Upper lobe of left lung (tissue), 6 donors: ENCODE data around the gene RASSF1. TPM values are rescaled to one million over a fixed set of nuclear protein-coding genes. Genes with fewer than 3 reads are reported as not detected.

Experiments used
- ATAC-seq, 2 donors: fragments of 200-7000 bp; cut with Tn5 transposase; one replicate each; pipeline ENCODE4 v1.9.1; 2022; ENCODE audit warnings: mild to moderate bottlenecking in 2 of 2, moderate library complexity in 2 of 2; ENCODE audit not compliant: low FRiP score in 2 of 2
- DNase-seq, 2 donors: peaks; one replicate each; pipeline ENCODE4 v3.0.0-alpha.2; 2019 to 2020
- H3K27ac ChIP-seq, 4 donors: fragments of 200-600 bp; sonication (generic); one replicate each; pipeline ENCODE4 v1.5.1; 2016 to 2019
- H3K27me3 ChIP-seq, 4 donors: fragments of 200-600 bp; sonication (generic); one replicate each; pipeline ENCODE4 v1.5.1; 2017 to 2019
- H3K36me3 ChIP-seq, 4 donors: fragments of 200-600 bp; sonication (generic); one replicate each; pipeline ENCODE4 v1.5.1; 2016 to 2019
- H3K4me1 ChIP-seq, 4 donors: fragments of 200-600 bp; sonication (generic); one replicate each; pipeline ENCODE4 v1.5.1; 2018 to 2019
- H3K4me3 ChIP-seq, 4 donors: fragments of 200-600 bp; sonication (generic); one replicate each; pipeline ENCODE4 v1.5.1; 2017 to 2019; ENCODE audit warnings: mild to moderate bottlenecking in 2 of 4, moderate library complexity in 1 of 4
- H3K9me3 ChIP-seq, 4 donors: fragments of 200-600 bp; sonication (generic); one replicate each; pipeline ENCODE4 v1.5.1; 2018 to 2019
- EP300 ChIP-seq, 4 donors: sonication (generic); formaldehyde crosslinking; IDR thresholded peaks; one replicate each; pipeline ENCODE4 v1.5.1; 2017; ENCODE audit warnings: antibody characterized with exemption in 4 of 4, control low read depth in 2 of 4
- POLR2A ChIP-seq, 4 donors: fragments of 450-650 bp; IDR thresholded peaks; one replicate each; pipeline ENCODE4 v1.5.1; 2016 to 2017; ENCODE audit warnings: antibody characterized with exemption in 4 of 4, mild to moderate bottlenecking in 2 of 4
- POLR2AphosphoS5 ChIP-seq, 2 donors: sonication (generic); formaldehyde crosslinking; IDR thresholded peaks; one replicate each; pipeline ENCODE4 v1.5.1; 2017; ENCODE audit warnings: antibody characterized with exemption in 2 of 2
- WGBS, 2 donors: methylation state at CpG; one replicate each; pipeline ENCODE4 v1.1.5; 2017 to 2018; 5-methylcytosine and 5-hydroxymethylcytosine counted together
- total RNA-seq, 6 donors: library from RNA; depleted of rRNA in 4 of 6; stranded (reverse); fragments of >200 nt in 4 of 6; gene quantifications; one replicate each; pipeline versions ENCODE4 v1.1.0 to v1.2.1, GENCODE V29; 2016 to 2021
- TF ChIP-seq, protein P1 (sequence below), 6 experiments: fragments of 450-650 bp in 4 of 6; fragments of 200-600 bp in 2 of 6; sonication (generic) in 2 of 6; IDR thresholded peaks; one replicate each; pipeline ENCODE4 v1.5.1; 2016 to 2019; ENCODE audit warnings: antibody characterized with exemption in 6 of 6
- donor health status: DM: no; HTN: no; CAD: no; lungs with moderate emphysema.
- donor health status: DM: no; HTN: yes; CAD: no; lungs with severe emphysema.

The RASSF1 gene
- total RNA-seq, 6 donors from 2014 or later = 42.7 to 78.9 (median 47.7) TPM

GRCh38 chr3:50373146-50374051, 32.8 kb upstream of the RASSF1 start:
- 51 to 58% methylated on average over 8 to 12 of the region's 12 CpGs for WGBS, 2 donors
- H3K9me3 ChIP-seq = no peaks in the 10 kb centered on the region

GRCh38 chr3:50372349-50372748, 31.7 kb upstream of the RASSF1 start:
- Histone ChIP-seq H3K36me3 (peaks cover 0 to 25% (median under 1%) of the 10 kb centered on the region in 4 donors), H3K9me3 (no peaks in the 10 kb centered on the region), H3K27ac (no peak overlapping the region), H3K27me3 (no peaks in the 10 kb centered on the region), H3K4me3 (no peak overlapping the region), H3K4me1 (no peaks in the 10 kb centered on the region)
- TF ChIP-seq, protein P1, sequence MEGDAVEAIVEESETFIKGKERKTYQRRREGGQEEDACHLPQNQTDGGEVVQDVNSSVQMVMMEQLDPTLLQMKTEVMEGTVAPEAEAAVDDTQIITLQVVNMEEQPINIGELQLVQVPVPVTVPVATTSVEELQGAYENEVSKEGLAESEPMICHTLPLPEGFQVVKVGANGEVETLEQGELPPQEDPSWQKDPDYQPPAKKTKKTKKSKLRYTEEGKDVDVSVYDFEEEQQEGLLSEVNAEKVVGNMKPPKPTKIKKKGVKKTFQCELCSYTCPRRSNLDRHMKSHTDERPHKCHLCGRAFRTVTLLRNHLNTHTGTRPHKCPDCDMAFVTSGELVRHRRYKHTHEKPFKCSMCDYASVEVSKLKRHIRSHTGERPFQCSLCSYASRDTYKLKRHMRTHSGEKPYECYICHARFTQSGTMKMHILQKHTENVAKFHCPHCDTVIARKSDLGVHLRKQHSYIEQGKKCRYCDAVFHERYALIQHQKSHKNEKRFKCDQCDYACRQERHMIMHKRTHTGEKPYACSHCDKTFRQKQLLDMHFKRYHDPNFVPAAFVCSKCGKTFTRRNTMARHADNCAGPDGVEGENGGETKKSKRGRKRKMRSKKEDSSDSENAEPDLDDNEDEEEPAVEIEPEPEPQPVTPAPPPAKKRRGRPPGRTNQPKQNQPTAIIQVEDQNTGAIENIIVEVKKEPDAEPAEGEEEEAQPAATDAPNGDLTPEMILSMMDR (IDR thresholded peaks at IDR 0.05) = no peak
- WGBS, 2 donors = 60 to 79% methylated on average over 7 to 8 of the region's 8 CpGs
- DNase-seq = no peak
- ATAC-seq = no peak

More at GRCh38 chr3:50373146-50374051, 32.8 kb upstream of the RASSF1 start:
- Histone ChIP-seq H3K4me3 (no peak overlapping the region), H3K36me3 (peaks cover 0 to 35% (median 2%) of the 10 kb centered on the region in 4 donors), H3K27me3 (no peaks in the 10 kb centered on the region), H3K27ac (no peak overlapping the region), H3K4me1 (no peaks in the 10 kb centered on the region)
- ATAC-seq (no peak), DNase-seq (no peak)
- TF ChIP-seq POLR2AphosphoS5 (IDR thresholded peaks at IDR 0.05) (no peak), EP300 (IDR thresholded peaks at IDR 0.05) (no peak), POLR2A (IDR thresholded peaks at IDR 0.05) (no peak)
- TF ChIP-seq, protein P1 (IDR thresholded peaks at IDR 0.05) = no peak

DNA sequence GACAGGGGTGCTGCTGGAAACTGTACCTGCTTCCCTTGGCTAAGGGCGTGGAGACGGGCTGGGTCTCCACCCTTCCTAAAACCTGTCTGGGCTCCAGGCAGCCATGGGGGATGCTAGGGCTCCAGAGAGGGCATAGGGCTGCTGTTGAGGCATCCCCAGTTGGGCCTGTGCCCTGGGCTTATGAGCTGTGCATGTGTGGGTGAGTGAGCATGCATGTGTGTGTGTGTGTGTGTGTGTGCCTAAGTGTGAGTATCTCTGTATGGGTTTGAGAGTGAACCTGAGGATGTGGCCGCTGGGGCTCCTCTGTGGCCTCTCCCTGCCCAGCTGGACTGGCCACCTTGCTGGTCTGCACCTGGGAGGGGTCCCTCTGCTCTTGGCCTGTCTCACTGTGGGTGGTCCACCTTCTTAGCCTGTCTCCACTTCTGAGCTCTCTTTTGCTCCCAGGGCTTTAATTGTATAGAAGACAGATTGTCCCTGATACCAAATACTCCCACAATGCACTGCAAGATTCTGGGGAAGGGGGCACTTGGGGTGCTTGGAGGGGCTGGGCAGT, 30.6 kb upstream of the RASSF1 start:
- WGBS, 2 donors = 88 to 91% methylated on average over 2 to 3 of the region's 3 CpGs
- Histone ChIP-seq H3K27me3 (no peaks in the 10 kb centered on the region), H3K36me3 (peaks cover 0 to 20% (median 4%) of the 10 kb centered on the region in 4 donors), H3K9me3 (no peaks in the 10 kb centered on the region), H3K27ac (no peak overlapping the region), H3K4me3 (no peak overlapping the region), H3K4me1 (no peaks in the 10 kb centered on the region)
- no peak for ATAC-seq
- no peak for TF ChIP-seq POLR2A (IDR thresholded peaks at IDR 0.05)
- no peak for TF ChIP-seq EP300 (IDR thresholded peaks at IDR 0.05)
- TF ChIP-seq, protein P1 (IDR thresholded peaks at IDR 0.05) = no peak
- TF ChIP-seq POLR2AphosphoS5 (IDR thresholded peaks at IDR 0.05) = no peak
- DNase-seq = no peak

- TF ChIP-seq EP300 (IDR thresholded peaks at IDR 0.05) (no peak), POLR2AphosphoS5 (IDR thresholded peaks at IDR 0.05) (no peak), POLR2A (IDR thresholded peaks at IDR 0.05) (no peak)
- TF ChIP-seq, protein P1 (IDR thresholded peaks at IDR 0.05) = no peak
These were observed 30.0 kb upstream of the RASSF1 start for GRCh38 chr3:50370594-50370993.

More at GRCh38 chr3:50370594-50370993, 30.0 kb upstream of the RASSF1 start:
- no peaks in the 10 kb centered on the region for H3K27me3 ChIP-seq
- H3K4me3 ChIP-seq = no peak overlapping the region
- 61 to 70% methylated on average over 14 of the region's 14 CpGs for WGBS, 2 donors
- DNase-seq (no peak), ATAC-seq (no peak)
- H3K27ac ChIP-seq = no peak overlapping the region
- H3K4me1 ChIP-seq = peaks cover 0 to 2% (median 1%) of the 10 kb centered on the region in 4 donors
- H3K9me3 ChIP-seq = no peaks in the 10 kb centered on the region
- peaks cover 0 to 19% (median 4%) of the 10 kb centered on the region in 4 donors for H3K36me3 ChIP-seq
